ENCODE measurements around the gene UMPS.

GRCh38 chr3:124780761-124781475 lies 50.7 kb downstream of the UMPS start:
- TF ChIP-seq POLR2A (IDR thresholded peaks at IDR 0.05), result no peak
- no peak for TF ChIP-seq CTCF (IDR thresholded peaks at IDR 0.05)
- peak in 1 of 3 donors; percentile 60 for TF ChIP-seq POLR2AphosphoS5 (IDR thresholded peaks at IDR 0.05)
- no peak for TF ChIP-seq EP300 (IDR thresholded peaks at IDR 0.05)

Measured in suprapubic skin (tissue), 4 donors.